ENCODE measurements around the gene ATP2C2. TPM values are rescaled to one million over a fixed set of nuclear protein-coding genes. Genes with fewer than 3 reads are reported as not detected.
"Not testable (repeated sequence)": the region's sequence is repeated elsewhere in the genome, so short reads cannot be mapped to it uniquely, and the experiment has no call there.

The ATP2C2 gene
- polyA plus RNA-seq, 1 donor = 0.38 TPM

GRCh38 chr16:84339766-84340165 is 28.6 kb upstream of the ATP2C2 start:
- DNase-seq (ENCODE audit: low read depth) = no peak

GRCh38 chr16:84340325-84341040 is 27.9 kb upstream of the ATP2C2 start:
- no peak for DNase-seq (ENCODE audit: low read depth)

- no peak for DNase-seq (ENCODE audit: low read depth)
Observed at GRCh38 chr16:84341528-84342295, 26.6 kb upstream of the ATP2C2 start.

GRCh38 chr16:84343800-84344199 is 24.5 kb upstream of the ATP2C2 start:
- not testable (repeated sequence) for DNase-seq (ENCODE audit: low read depth)

- DNase-seq (ENCODE audit: low read depth) = no peak
Observed at GRCh38 chr16:84344781-84345180, 23.6 kb upstream of the ATP2C2 start.

GRCh38 chr16:84347161-84347560 is 21.2 kb upstream of the ATP2C2 start:
- no peak for DNase-seq (ENCODE audit: low read depth)

GRCh38 chr16:84348386-84348888 is 19.9 kb upstream of the ATP2C2 start:
- DNase-seq (ENCODE audit: low read depth) = no peak

- DNase-seq (ENCODE audit: low read depth) = no peak
Observed at GRCh38 chr16:84349862-84350684, 18.3 kb upstream of the ATP2C2 start.

GRCh38 chr16:84350685-84351400 is 17.5 kb upstream of the ATP2C2 start:
- DNase-seq (ENCODE audit: low read depth) = no peak

- DNase-seq (ENCODE audit: low read depth) = no peak
Observed at GRCh38 chr16:84351630-84352029, 16.7 kb upstream of the ATP2C2 start.

GRCh38 chr16:84354306-84354705 is 14.0 kb upstream of the ATP2C2 start:
- no peak for DNase-seq (ENCODE audit: low read depth)

- no peak for DNase-seq (ENCODE audit: low read depth)
Observed at GRCh38 chr16:84355149-84355548, 13.2 kb upstream of the ATP2C2 start.

- no peak for DNase-seq (ENCODE audit: low read depth)
Observed at GRCh38 chr16:84356176-84356575, 12.2 kb upstream of the ATP2C2 start.

- no peak for DNase-seq (ENCODE audit: low read depth)
Observed at GRCh38 chr16:84356591-84357116, 11.7 kb upstream of the ATP2C2 start.

- DNase-seq (ENCODE audit: low read depth) = no peak
Observed at GRCh38 chr16:84357191-84357651, 11.1 kb upstream of the ATP2C2 start.

GRCh38 chr16:84358601-84359295 is 9.6 kb upstream of the ATP2C2 start:
- DNase-seq (ENCODE audit: low read depth) = no peak

- no peak for DNase-seq (ENCODE audit: low read depth)
Observed at GRCh38 chr16:84359326-84359725, 9.0 kb upstream of the ATP2C2 start.

- DNase-seq (ENCODE audit: low read depth) = no peak
Observed at GRCh38 chr16:84360170-84360569, 8.2 kb upstream of the ATP2C2 start.

GRCh38 chr16:84360748-84361147 is 7.6 kb upstream of the ATP2C2 start:
- no peak for DNase-seq (ENCODE audit: low read depth)

GRCh38 chr16:84361546-84361945 is 6.8 kb upstream of the ATP2C2 start:
- no peak for DNase-seq (ENCODE audit: low read depth)
